Fibroblast of lung (primary cell): ENCODE results near the gene AKNA.

Experiments used
- EZH2 ChIP-seq: IDR thresholded peaks from 2 replicates; pipeline ENCODE4 v1.5.1; 2012; ENCODE audit warnings: low read length, control low read depth, mild to moderate bottlenecking; ENCODE audit errors: missing control alignments
- TF ChIP-seq, protein P1 (sequence below), 2 donors: IDR thresholded peaks in 1 of 2; conservative IDR thresholded peaks in 1 of 2; 1 replicate in 1 of 2; 2 replicates in 1 of 2; pipeline ENCODE4 v1.5.1; 2011 to 2012; ENCODE audit warnings: low read length in 2 of 2, control low read depth in 1 of 2, inconsistent platforms in 1 of 2, low read depth in 1 of 2, mild to moderate bottlenecking in 1 of 2

DNA sequence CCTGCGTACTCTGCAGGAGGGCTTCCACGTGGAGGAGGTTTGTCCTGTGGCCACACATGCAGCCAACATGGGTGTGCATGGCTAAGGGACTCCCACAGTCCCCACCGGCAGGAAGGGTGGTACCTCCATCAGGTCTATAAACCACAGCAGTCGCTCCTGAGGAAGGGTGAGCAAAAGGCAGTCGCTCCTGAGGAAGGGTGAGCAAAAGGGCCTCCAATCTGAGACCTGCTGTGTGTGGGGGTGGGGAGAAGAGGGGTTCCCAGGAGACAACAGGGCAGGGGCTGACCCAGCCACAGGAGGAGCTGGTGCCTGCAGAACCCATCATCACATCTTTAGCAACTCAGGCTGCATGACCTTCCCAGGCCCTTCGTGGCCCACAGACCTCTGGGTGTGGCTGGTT lies 30.3 kb upstream of the AKNA start:
- no peak for TF ChIP-seq EZH2
- TF ChIP-seq, protein P1, sequence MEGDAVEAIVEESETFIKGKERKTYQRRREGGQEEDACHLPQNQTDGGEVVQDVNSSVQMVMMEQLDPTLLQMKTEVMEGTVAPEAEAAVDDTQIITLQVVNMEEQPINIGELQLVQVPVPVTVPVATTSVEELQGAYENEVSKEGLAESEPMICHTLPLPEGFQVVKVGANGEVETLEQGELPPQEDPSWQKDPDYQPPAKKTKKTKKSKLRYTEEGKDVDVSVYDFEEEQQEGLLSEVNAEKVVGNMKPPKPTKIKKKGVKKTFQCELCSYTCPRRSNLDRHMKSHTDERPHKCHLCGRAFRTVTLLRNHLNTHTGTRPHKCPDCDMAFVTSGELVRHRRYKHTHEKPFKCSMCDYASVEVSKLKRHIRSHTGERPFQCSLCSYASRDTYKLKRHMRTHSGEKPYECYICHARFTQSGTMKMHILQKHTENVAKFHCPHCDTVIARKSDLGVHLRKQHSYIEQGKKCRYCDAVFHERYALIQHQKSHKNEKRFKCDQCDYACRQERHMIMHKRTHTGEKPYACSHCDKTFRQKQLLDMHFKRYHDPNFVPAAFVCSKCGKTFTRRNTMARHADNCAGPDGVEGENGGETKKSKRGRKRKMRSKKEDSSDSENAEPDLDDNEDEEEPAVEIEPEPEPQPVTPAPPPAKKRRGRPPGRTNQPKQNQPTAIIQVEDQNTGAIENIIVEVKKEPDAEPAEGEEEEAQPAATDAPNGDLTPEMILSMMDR (conservative IDR thresholded peaks at IDR 0.05 in 1 of 2, IDR thresholded peaks at IDR 0.05 in 1 of 2; ENCODE audit: low read depth in 1 of 2, low read length in 2 of 2), result no peak
